Subcutaneous abdominal adipose tissue (tissue), 5 donors: ENCODE data around the gene TMEM266.

Source experiments
- H3K27ac ChIP-seq: one replicate; pipeline ENCODE4 v1.7.0; 2013; ENCODE audit warnings: low read depth, mild to moderate bottlenecking, inconsistent platforms, low read length, moderate library complexity
- H3K27me3 ChIP-seq, 5 donors: one replicate each; pipeline ENCODE4 v1.7.0; 2013; ENCODE audit warnings: low read length in 5 of 5, inconsistent platforms in 1 of 5; ENCODE audit not compliant: control insufficient read depth in 5 of 5, insufficient read depth in 4 of 5
- H3K36me3 ChIP-seq, 5 donors: one replicate each; pipeline ENCODE4 v1.7.0; 2013; ENCODE audit warnings: low read length in 5 of 5; ENCODE audit not compliant: control insufficient read depth in 5 of 5, insufficient read depth in 5 of 5
- H3K4me1 ChIP-seq, 5 donors: one replicate each; pipeline ENCODE4 v1.7.0; 2013; ENCODE audit warnings: low read length in 5 of 5, mild to moderate bottlenecking in 3 of 5, moderate library complexity in 1 of 5; ENCODE audit not compliant: control insufficient read depth in 5 of 5, insufficient read depth in 5 of 5
- H3K4me3 ChIP-seq, 5 donors: one replicate each; pipeline ENCODE4 v1.7.0; 2013; ENCODE audit warnings: low read length in 5 of 5, low read depth in 1 of 5
- H3K9ac ChIP-seq, 5 donors: one replicate each; pipeline ENCODE4 v1.7.0; 2013; ENCODE audit warnings: low read length in 5 of 5, mild to moderate bottlenecking in 4 of 5, moderate library complexity in 3 of 5
- H3K9me3 ChIP-seq, 5 donors: one replicate each; pipeline ENCODE4 v1.7.0; 2013; ENCODE audit warnings: low read length in 5 of 5; ENCODE audit not compliant: control insufficient read depth in 5 of 5
- donor health status: healthy.
- donor health status: healthy.
- donor health status: healthy.
- donor health status: healthy.
- donor health status: healthy.

Gene TMEM266

GRCh38 chr15:76221085-76221767 is 161.4 kb downstream of the TMEM266 start:
- H3K27ac ChIP-seq = no peak overlapping the region
- H3K4me1 ChIP-seq = peaks cover 0 to 7% (median 0%) of the 10 kb centered on the region in 5 donors
- no peak overlapping the region for H3K4me3 ChIP-seq
- H3K36me3 ChIP-seq = peaks cover 12 to 36% (median 32%) of the 10 kb centered on the region in 5 donors
- no peaks in the 10 kb centered on the region for H3K9me3 ChIP-seq
- H3K27me3 ChIP-seq = no peaks in the 10 kb centered on the region
- no peak overlapping the region for H3K9ac ChIP-seq

- H3K9me3 ChIP-seq = no peaks in the 10 kb centered on the region
- no peak overlapping the region for H3K4me3 ChIP-seq
- H3K36me3 ChIP-seq = peaks cover 12 to 39% (median 28%) of the 10 kb centered on the region in 5 donors
- H3K4me1 ChIP-seq = peaks cover 0 to 5% (median 0%) of the 10 kb centered on the region in 5 donors
- H3K27me3 ChIP-seq = no peaks in the 10 kb centered on the region
- H3K27ac ChIP-seq = no peak overlapping the region
- H3K9ac ChIP-seq = no peak overlapping the region
Observed at GRCh38 chr15:76222159-76222558, 162.4 kb downstream of the TMEM266 start.

- Histone ChIP-seq H3K9ac (no peak overlapping the region), H3K9me3 (no peaks in the 10 kb centered on the region), H3K27me3 (no peaks in the 10 kb centered on the region), H3K36me3 (peaks cover 17 to 50% (median 30%) of the 10 kb centered on the region in 5 donors), H3K4me3 (no peak overlapping the region), H3K4me1 (no peaks in the 10 kb centered on the region), H3K27ac (no peak overlapping the region)
Observed at GRCh38 chr15:76223521-76223920, 163.7 kb downstream of the TMEM266 start.

DNA sequence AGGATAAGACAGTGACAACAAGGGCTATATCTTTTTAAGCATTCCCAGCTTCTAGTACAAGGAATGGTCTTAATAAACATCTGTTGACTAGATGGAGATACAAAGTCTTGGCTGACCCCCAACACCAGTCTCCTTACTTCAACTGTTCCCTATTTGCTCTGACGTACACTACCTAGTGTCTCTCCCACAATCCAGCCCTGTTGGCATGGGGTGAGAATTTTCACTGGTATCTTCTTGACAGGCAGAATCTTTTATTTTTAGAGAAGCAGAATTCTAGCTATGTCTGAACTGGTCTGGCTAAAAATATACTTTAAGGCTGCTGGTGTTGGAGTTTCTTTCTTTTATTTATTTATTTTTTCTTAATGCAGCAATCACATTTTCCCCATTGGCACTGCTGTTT is 169.5 kb downstream of the TMEM266 start:
- Histone ChIP-seq H3K4me3 (no peak overlapping the region), H3K27ac (no peak overlapping the region), H3K27me3 (no peaks in the 10 kb centered on the region), H3K4me1 (no peaks in the 10 kb centered on the region), H3K9me3 (no peaks in the 10 kb centered on the region), H3K9ac (no peak overlapping the region), H3K36me3 (peaks cover 24 to 46% (median 26%) of the 10 kb centered on the region in 5 donors)

GRCh38 chr15:76233921-76234320 is 174.1 kb downstream of the TMEM266 start:
- Histone ChIP-seq H3K9ac (no peak overlapping the region), H3K27me3 (no peaks in the 10 kb centered on the region), H3K4me1 (no peaks in the 10 kb centered on the region), H3K9me3 (no peaks in the 10 kb centered on the region), H3K36me3 (peaks cover 9 to 18% (median 14%) of the 10 kb centered on the region in 5 donors), H3K4me3 (no peak overlapping the region), H3K27ac (no peak overlapping the region)

GRCh38 chr15:76234337-76234889 is 174.6 kb downstream of the TMEM266 start:
- H3K36me3 ChIP-seq = peaks cover 8 to 13% (median 10%) of the 10 kb centered on the region in 5 donors
- H3K9me3 ChIP-seq = no peaks in the 10 kb centered on the region
- no peak overlapping the region for H3K4me3 ChIP-seq
- no peaks in the 10 kb centered on the region for H3K4me1 ChIP-seq
- H3K27ac ChIP-seq = no peak overlapping the region
- H3K27me3 ChIP-seq = no peaks in the 10 kb centered on the region
- H3K9ac ChIP-seq = no peak overlapping the region

DNA sequence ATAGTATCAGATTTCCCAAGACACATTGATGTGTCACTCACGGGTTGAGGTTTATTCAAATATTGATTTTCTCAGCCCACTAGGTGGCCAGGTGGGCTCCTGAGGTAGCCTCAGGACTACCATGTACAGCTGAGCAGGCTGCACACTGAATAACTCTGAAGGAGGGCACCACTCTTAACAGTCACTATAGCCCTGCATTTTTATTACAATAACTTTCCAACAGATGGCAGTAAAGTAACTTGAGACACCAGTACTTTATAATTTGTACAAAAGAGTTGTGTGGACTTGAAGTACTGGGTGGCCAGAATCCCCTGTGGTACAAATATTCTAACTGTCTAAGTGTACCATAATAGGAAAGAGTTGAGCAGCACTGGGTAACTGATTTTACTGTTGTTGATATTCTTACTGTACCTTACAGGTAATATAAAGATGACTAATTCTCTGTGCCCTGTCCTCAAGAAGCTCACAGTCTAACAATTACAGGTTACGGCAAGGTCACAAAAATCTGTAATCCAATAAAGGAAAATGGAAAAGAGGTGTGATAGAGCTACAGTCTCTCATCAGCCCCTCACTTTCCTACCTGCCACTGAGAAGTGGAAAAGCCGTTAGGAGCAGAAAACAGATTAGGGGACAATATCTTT is 175.5 kb downstream of the TMEM266 start:
- no peak overlapping the region for H3K27ac ChIP-seq
- no peaks in the 10 kb centered on the region for H3K27me3 ChIP-seq
- H3K9me3 ChIP-seq = no peaks in the 10 kb centered on the region
- no peaks in the 10 kb centered on the region for H3K4me1 ChIP-seq
- H3K9ac ChIP-seq = no peak overlapping the region
- H3K36me3 ChIP-seq = peaks cover 7 to 15% (median 9%) of the 10 kb centered on the region in 5 donors
- H3K4me3 ChIP-seq = no peak overlapping the region

- H3K36me3 ChIP-seq = peaks cover 0 to 10% (median 3%) of the 10 kb centered on the region in 5 donors
- H3K27ac ChIP-seq = no peak overlapping the region
- H3K9me3 ChIP-seq = no peaks in the 10 kb centered on the region
- H3K4me1 ChIP-seq = no peaks in the 10 kb centered on the region
- no peaks in the 10 kb centered on the region for H3K27me3 ChIP-seq
- no peak overlapping the region for H3K9ac ChIP-seq
- no peak overlapping the region for H3K4me3 ChIP-seq
Observed at GRCh38 chr15:76236350-76236749, 176.6 kb downstream of the TMEM266 start.

DNA sequence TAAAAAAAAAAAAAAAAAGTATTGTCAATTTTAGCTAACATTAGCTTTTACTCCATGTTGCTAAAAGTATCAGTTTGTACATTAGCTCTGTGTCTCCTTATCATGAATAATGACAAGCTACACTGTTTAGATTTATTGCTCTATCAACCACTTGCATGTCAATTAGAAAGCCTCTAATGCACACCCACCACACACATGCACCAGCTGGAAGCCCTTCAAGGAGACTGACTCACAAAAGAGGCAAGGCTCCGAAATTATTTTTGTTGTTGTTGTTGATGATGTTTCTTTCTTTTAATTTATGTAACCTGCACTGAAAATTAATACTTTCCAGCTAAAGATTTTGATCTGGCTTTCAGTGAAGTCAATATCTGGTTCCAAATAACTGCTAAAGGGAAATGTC is 180.0 kb downstream of the TMEM266 start:
- Histone ChIP-seq H3K4me1 (no peaks in the 10 kb centered on the region), H3K4me3 (no peak overlapping the region), H3K9ac (no peak overlapping the region), H3K27ac (no peak overlapping the region), H3K27me3 (no peaks in the 10 kb centered on the region), H3K9me3 (no peaks in the 10 kb centered on the region), H3K36me3 (peaks cover 7 to 21% (median 10%) of the 10 kb centered on the region in 5 donors)

GRCh38 chr15:76245072-76245610 is 185.4 kb downstream of the TMEM266 start:
- Histone ChIP-seq H3K4me3 (no peak overlapping the region), H3K9me3 (no peaks in the 10 kb centered on the region), H3K9ac (no peak overlapping the region), H3K4me1 (no peaks in the 10 kb centered on the region), H3K27me3 (no peaks in the 10 kb centered on the region), H3K27ac (no peak overlapping the region), H3K36me3 (peaks cover 7 to 21% (median 10%) of the 10 kb centered on the region in 5 donors)
